Progenitor cell of endocrine pancreas (in vitro differentiated cells): ENCODE data around the gene PPARA. TPM values are rescaled to one million over a fixed set of nuclear protein-coding genes. Genes with fewer than 3 reads are reported as not detected.

Experiments used
- DNase-seq: peaks from one replicate; pipeline ENCODE4 v3.0.0; 2021; ENCODE audit warnings: low spot score; ENCODE audit not compliant: unreplicated experiment
- H3K27ac Mint-ChIP-seq: 2 replicates; pipeline ENCODE4 v1.8.0; 2021; ENCODE audit warnings: mild to moderate bottlenecking, moderate library complexity, mixed read lengths
- H3K27me3 Mint-ChIP-seq: 2 replicates; pipeline ENCODE4 v1.8.0; 2021; ENCODE audit warnings: mixed read lengths
- H3K36me3 Mint-ChIP-seq: 2 replicates; pipeline ENCODE4 v1.8.0; 2022; ENCODE audit warnings: mixed read lengths; ENCODE audit not compliant: insufficient read depth
- H3K4me1 Mint-ChIP-seq: 2 replicates; pipeline ENCODE4 v1.8.0; 2021; ENCODE audit warnings: low read depth, mixed read lengths
- H3K4me3 Mint-ChIP-seq: 2 replicates; pipeline ENCODE4 v1.8.0; 2021; ENCODE audit warnings: low read depth, mild to moderate bottlenecking, moderate library complexity, mixed read lengths
- H3K9me3 Mint-ChIP-seq: 2 replicates; pipeline ENCODE4 v1.8.0; 2021; ENCODE audit warnings: low read depth, mixed read lengths
- CTCF ChIP-seq: fragments of 200-600 bp; sonication (generic); IDR thresholded peaks from one replicate; pipeline ENCODE4 v1.5.0; 2021; ENCODE audit warnings: antibody characterized with exemption, mild to moderate bottlenecking; ENCODE audit not compliant: unreplicated experiment
- total RNA-seq: library from RNA; stranded (reverse); gene quantifications from 2 replicates; pipeline ENCODE4 v1.2.1, GENCODE V29; 2021

Gene PPARA
- total RNA-seq, 1 donor from 2014 or later, result 33.5 TPM

- Mint-ChIP-seq H3K9me3 (no peaks in the 10 kb centered on the region), H3K4me3 (no peak overlapping the region), H3K4me1 (peaks cover 7% of the 10 kb centered on the region), H3K36me3 (no peaks in the 10 kb centered on the region), H3K27ac (no peak overlapping the region), H3K27me3 (peaks cover 54% of the 10 kb centered on the region)
- TF ChIP-seq CTCF, result no peak
- no peak for DNase-seq
Measured at GRCh38 chr22:46145361-46145851, 4.9 kb upstream of the PPARA start.

GRCh38 chr22:46145896-46146295 is 4.4 kb upstream of the PPARA start:
- no peak overlapping the region for H3K27ac Mint-ChIP-seq
- H3K36me3 Mint-ChIP-seq, result no peaks in the 10 kb centered on the region
- no peaks in the 10 kb centered on the region for H3K9me3 Mint-ChIP-seq
- TF ChIP-seq CTCF, result no peak
- H3K4me1 Mint-ChIP-seq, result peaks cover 7% of the 10 kb centered on the region
- no peak for DNase-seq
- no peak overlapping the region for H3K4me3 Mint-ChIP-seq
- peaks cover 54% of the 10 kb centered on the region for H3K27me3 Mint-ChIP-seq

GRCh38 chr22:46146329-46146728 is 4.0 kb upstream of the PPARA start:
- TF ChIP-seq CTCF, result no peak
- Mint-ChIP-seq H3K27ac (no peak overlapping the region), H3K36me3 (no peaks in the 10 kb centered on the region), H3K9me3 (no peaks in the 10 kb centered on the region), H3K4me3 (no peak overlapping the region), H3K4me1 (peaks cover 6% of the 10 kb centered on the region), H3K27me3 (peaks cover 54% of the 10 kb centered on the region)
- no peak for DNase-seq

GRCh38 chr22:46147061-46147460 is 3.3 kb upstream of the PPARA start:
- Mint-ChIP-seq H3K36me3 (no peaks in the 10 kb centered on the region), H3K27me3 (peaks cover 51% of the 10 kb centered on the region), H3K27ac (no peak overlapping the region), H3K4me3 (no peak overlapping the region), H3K4me1 (peaks cover 9% of the 10 kb centered on the region), H3K9me3 (no peaks in the 10 kb centered on the region)
- no peak for DNase-seq
- no peak for TF ChIP-seq CTCF

- Mint-ChIP-seq H3K9me3 (no peaks in the 10 kb centered on the region), H3K36me3 (peaks cover 3% of the 10 kb centered on the region), H3K4me1 (peaks cover 9% of the 10 kb centered on the region), H3K4me3 (no peak overlapping the region), H3K27me3 (peaks cover 51% of the 10 kb centered on the region), H3K27ac (no peak overlapping the region)
- no peak for TF ChIP-seq CTCF
- no peak for DNase-seq
Measured at GRCh38 chr22:46147471-46148267, 2.7 kb upstream of the PPARA start.
